GM18858 (cell line): ENCODE data around the gene OR2S2.
"Not testable (repeated sequence)": the region's sequence is repeated elsewhere in the genome, so short reads cannot be mapped to it uniquely, and the experiment has no call there.

ENCODE experiments used
- ATAC-seq: cut with Tn5 transposase; IDR thresholded peaks from one replicate; pipeline ENCODE4 v1.9.1; 2021; ENCODE audit not compliant: unreplicated experiment

Gene OR2S2

GRCh38 chr9:35935261-35935660 lies 22.7 kb downstream of the OR2S2 start:
- no peak for ATAC-seq

- ATAC-seq = not testable (repeated sequence)
These were observed 23.9 kb downstream of the OR2S2 start for GRCh38 chr9:35934069-35934468.

DNA sequence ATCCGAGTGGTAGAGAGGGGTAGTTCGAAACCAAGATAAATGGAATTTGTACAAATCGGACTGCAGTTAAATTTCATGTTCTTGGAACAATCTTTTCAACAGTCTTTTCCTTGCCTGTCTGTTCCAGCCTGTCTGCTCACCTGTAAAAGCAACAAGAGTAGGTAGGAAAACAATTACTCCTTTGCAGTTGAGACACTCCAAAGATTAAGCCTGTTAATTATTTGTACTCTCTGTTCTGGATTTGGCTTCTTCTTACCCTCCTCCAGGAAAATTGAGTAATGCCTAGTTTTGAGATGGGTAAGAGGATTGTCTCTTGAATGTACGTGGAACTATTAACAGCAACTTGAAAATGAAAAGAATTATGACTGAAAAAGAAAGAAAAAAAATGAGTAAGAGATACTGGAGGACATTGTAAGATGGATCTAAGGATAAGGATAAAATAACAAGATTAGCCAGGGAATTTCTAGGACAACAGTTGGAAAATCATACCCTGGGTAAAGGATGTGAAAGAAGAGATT lies 24.3 kb downstream of the OR2S2 start:
- ATAC-seq = no peak

DNA sequence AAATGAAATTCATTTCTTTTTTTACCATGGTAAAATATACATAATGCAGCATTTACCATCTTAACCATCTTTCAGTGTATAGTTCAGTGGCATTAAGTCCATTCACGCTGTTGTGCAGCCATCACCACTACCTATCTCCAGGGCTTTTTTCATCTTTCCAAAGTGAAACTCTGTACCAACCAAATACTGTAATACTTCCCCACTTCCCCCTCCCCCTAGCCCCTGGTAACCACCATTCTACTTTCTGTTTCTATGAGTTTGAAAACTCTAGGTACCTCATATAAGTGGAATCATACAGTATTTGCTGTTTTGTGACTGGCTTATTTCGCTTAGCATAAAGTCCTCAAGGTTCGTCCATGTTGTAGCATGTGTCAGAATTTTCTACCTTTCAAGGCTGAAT lies 25.2 kb downstream of the OR2S2 start:
- no peak for ATAC-seq

- ATAC-seq = no peak
These were observed 27.0 kb downstream of the OR2S2 start for GRCh38 chr9:35930989-35931388.

DNA sequence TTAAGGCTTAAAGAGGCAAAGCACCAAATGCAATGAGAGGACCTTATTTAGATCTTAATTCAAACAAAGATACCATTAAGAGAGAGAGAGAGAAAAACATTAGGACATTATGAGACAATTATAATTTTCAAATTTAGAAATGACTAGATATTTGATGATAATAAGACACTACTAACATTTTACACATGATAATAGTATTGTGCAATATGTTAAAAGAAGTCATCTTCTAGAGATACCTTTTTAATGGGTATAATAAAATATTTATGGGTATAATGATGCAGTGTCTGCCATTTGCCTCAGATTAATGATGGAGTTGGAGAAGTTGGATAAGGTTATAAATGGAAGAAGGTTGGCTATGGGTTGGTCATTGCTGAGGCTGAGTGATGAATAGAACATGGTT lies 27.4 kb downstream of the OR2S2 start:
- no peak for ATAC-seq

- ATAC-seq = no peak
These were observed 28.6 kb downstream of the OR2S2 start for GRCh38 chr9:35929453-35929718.

- ATAC-seq = no peak
These were observed 29.1 kb downstream of the OR2S2 start for GRCh38 chr9:35928591-35929452.

DNA sequence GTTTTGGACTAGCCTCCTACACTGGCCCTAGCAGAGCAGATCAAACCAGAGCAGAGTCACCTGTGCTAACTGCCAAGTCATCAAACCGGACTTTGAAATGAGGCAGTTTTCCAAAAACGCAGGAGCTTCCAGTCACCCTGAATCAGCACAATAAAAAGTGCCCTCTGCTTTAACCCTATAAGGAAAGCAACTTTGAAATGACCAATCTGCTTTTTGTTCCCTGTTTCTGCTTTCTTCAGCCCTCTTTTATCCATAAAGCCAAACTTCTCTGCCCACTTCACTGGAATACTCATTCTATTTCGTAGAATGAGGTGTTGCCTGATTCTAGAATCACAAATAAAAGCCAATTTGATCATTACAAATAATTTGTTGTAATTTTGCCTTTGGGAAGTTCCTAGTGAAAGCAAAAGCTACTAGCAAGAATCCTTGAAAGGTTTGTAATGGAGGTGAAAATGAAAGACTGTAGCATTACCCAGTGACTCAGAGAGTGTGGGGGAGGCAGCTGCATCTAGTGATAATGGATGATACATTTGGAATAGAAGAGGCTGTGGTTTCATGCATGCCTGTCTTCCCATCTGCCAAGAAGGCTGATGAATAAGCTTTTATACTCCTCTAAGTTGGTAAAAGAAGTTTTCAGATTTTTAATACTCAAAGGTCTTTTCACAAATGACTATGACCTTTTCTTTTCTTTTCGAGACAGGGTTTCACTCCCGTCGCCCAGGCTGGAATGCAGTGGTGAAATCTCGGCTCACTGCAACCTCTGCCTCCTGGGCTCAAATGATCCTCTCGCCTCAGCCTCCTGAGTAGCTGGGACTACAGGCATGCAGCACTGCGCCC lies 33.8 kb downstream of the OR2S2 start:
- ATAC-seq = no peak

DNA sequence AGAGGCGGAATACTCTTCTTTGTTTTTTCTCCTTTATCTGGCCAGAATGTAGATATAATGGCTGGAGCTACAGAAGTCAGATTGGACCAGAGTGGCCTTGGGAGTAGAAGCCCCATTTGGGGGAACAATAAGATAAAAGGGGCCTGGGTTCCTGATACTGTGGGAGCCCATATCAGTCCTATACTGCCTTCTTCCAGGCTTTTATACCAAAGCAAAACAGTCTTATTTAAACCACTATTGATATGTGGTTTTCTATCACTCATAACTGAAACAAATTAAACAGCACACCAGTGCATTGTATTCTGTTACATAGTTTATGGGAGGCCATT lies 34.4 kb downstream of the OR2S2 start:
- ATAC-seq = no peak

- no peak for ATAC-seq
These were observed 37.8 kb downstream of the OR2S2 start for GRCh38 chr9:35920051-35920620.

- no peak for ATAC-seq
These were observed 38.5 kb downstream of the OR2S2 start for GRCh38 chr9:35919212-35920008.

DNA sequence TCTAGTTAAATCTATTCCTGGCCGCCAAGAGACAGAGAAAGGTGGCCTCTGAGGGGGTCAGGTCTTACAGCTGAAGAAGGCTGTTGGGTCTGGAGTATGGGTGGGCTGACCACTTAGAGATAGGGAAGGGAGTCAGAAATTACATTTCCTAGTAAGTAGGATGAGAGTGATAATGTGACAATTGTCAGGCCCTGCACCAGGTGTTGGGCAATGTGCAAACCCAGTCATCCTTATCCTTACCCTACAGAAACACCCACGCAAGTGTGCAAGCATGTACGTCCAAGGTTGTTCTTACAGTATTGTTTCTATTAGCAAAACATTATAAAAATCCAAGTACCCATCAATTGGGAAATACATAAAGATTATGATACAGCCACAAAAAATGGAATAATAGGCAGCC lies 39.2 kb downstream of the OR2S2 start:
- no peak for ATAC-seq

GRCh38 chr9:35917261-35917660 lies 40.7 kb downstream of the OR2S2 start:
- ATAC-seq = no peak

DNA sequence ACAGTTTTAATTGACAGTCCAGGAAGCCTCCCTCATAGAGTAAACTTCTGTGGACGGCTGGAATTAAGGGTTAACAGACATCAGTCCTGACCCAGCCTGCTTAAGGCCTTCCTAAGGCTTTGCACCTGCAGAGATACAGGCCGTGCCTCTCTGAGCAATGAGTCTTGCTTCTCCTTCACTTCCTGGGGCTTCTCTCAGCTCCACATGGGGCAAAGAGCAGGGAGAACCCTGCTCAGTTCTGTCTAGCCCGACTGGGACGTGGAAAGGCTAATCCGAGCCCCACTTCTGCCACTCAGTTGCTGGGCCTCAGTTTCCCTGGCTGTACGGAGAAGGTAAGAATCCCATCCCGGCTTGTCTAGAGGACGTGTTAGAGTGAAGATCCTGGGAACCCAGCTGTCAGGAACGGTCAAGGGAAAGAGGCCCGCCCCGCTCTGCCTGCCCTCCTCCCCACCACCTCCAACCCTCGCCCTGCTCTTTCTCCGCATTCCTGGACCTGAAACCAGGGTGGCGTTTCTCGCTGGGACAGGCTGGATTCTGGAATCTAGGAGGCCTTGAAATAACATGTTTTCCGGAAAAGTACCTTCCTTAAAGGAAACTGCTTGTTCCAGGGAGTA lies 42.2 kb downstream of the OR2S2 start:
- ATAC-seq = no peak

DNA sequence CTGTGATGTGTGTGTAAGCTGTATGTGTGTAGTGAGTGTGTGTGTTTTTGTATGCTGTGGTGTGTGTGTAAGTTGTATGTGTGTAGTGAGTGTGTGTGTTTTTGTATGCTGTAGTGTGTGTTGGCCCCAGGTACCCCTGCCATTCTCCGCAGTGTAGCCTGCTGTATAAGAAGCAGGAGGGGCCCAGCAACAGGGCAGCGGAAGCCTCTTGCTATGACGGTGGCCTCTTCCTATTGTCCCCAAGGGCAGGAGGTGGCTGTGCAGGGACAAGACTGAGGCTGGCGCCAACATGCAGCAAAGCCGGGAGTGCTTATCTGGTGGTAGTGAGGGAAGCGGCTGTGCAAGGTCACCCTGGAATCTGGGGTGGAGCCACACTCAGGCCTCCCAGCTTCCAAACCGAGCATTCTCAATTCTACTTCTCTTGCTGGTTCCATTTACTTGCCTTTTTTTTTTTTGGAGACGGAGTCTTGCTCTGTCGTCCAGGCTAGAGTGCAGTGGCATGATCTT lies 43.6 kb downstream of the OR2S2 start:
- no peak for ATAC-seq

DNA sequence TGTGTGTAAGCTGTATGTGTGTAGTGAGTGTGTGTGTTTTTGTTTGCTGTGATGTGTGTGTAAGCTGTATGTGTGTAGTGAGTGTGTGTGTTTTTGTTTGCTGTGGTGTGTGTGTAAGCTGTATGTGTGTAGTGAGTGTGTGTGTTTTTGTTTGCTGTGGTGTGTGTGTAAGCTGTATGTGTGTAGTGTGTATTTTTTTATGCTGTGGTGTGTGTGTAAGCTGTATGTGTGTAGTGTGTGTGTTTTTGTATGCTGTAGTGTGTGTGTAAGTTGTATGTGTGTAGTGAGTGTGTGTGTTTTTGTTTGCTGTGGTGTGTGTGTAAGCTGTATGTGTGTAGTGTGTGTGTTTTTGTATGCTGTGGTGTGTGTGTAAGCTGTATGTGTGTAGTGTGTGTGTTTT lies 44.5 kb downstream of the OR2S2 start:
- ATAC-seq = not testable (repeated sequence)

GRCh38 chr9:35912791-35913400 lies 45.1 kb downstream of the OR2S2 start:
- no peak for ATAC-seq

DNA sequence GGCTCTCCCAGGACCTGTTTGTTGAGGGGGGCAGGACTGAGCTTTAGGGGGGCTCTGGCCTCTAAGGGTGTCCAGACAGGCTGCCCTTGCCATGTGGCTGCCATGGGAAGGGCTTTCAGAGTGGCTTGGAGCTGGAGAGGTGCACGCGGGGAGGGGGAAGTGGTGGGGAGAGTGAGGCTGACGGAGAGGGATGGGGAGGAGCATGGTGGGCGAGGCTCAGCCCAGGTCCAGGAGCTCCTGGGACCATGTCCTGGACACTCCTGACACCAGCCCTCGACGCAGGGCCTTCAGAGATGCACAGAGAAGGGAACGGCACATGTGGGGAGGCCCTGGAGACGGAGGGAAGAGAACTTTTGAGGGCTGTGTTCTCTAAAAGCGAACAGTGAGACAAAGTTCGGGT lies 46.3 kb downstream of the OR2S2 start:
- no peak for ATAC-seq
